Loucy (cell line): Measurements from ENCODE around the gene FRMD5.

Experiments
- EZH2phosphoT487 ChIP-seq: fragments of 200-600 bp; IDR thresholded peaks from 2 replicates; pipeline ENCODE4 v1.6.1; 2018; ENCODE audit warnings: antibody characterized with exemption, mild to moderate bottlenecking, moderate library complexity, borderline replicate concordance
- TF ChIP-seq, protein P1 (sequence below): fragments of 200-600 bp; sonication (generic); conservative IDR thresholded peaks from 2 replicates; pipeline ENCODE4 v1.5.1; 2014; ENCODE audit warnings: mild to moderate bottlenecking, antibody characterized with exemption, low read length

DNA sequence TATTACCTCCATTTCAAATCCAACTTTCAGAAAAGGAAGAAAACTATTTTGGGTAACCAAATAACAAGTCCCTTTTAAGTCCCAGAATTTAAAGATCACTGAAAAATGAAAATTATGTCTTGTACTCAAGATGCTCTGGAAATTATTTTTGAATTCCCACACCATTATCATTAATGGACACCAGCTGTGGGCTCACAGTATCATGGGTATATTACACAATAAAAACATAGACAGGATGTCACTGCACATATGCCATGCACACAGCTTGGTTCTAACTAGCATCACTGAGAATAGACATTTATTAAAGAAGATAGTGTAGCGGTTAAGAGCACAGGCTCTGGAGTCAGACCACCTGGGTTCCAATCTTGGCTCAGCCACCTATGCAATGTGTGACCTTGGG is 130.4 kb downstream of the FRMD5 start:
- TF ChIP-seq, protein P1, sequence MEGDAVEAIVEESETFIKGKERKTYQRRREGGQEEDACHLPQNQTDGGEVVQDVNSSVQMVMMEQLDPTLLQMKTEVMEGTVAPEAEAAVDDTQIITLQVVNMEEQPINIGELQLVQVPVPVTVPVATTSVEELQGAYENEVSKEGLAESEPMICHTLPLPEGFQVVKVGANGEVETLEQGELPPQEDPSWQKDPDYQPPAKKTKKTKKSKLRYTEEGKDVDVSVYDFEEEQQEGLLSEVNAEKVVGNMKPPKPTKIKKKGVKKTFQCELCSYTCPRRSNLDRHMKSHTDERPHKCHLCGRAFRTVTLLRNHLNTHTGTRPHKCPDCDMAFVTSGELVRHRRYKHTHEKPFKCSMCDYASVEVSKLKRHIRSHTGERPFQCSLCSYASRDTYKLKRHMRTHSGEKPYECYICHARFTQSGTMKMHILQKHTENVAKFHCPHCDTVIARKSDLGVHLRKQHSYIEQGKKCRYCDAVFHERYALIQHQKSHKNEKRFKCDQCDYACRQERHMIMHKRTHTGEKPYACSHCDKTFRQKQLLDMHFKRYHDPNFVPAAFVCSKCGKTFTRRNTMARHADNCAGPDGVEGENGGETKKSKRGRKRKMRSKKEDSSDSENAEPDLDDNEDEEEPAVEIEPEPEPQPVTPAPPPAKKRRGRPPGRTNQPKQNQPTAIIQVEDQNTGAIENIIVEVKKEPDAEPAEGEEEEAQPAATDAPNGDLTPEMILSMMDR = no peak
- TF ChIP-seq EZH2phosphoT487 = no peak
